C4-2B (cell line): Measurements from ENCODE around the gene PICALM.

ENCODE experiments used
- CTCF ChIP-seq: fragments of 450-650 bp; conservative IDR thresholded peaks from 2 replicates; pipeline ENCODE4 v1.5.1; 2017; ENCODE audit warnings: mild to moderate bottlenecking
- ZFX ChIP-seq: fragments of 450-650 bp; IDR thresholded peaks from 2 replicates; pipeline ENCODE4 v1.6.1; 2017

- TF ChIP-seq CTCF (no peak), ZFX (no peak)
Measured at GRCh38 chr11:85912414-85912813, 156.5 kb downstream of the PICALM start.
